ENCODE data around the gene AGRP.
A peak's percentile ranks its signal among the peaks of the same experiment; 100 is the strongest.
"Not testable (repeated sequence)": the region's sequence is repeated elsewhere in the genome, so short reads cannot be mapped to it uniquely, and the experiment has no call there.

Gene AGRP

DNA sequence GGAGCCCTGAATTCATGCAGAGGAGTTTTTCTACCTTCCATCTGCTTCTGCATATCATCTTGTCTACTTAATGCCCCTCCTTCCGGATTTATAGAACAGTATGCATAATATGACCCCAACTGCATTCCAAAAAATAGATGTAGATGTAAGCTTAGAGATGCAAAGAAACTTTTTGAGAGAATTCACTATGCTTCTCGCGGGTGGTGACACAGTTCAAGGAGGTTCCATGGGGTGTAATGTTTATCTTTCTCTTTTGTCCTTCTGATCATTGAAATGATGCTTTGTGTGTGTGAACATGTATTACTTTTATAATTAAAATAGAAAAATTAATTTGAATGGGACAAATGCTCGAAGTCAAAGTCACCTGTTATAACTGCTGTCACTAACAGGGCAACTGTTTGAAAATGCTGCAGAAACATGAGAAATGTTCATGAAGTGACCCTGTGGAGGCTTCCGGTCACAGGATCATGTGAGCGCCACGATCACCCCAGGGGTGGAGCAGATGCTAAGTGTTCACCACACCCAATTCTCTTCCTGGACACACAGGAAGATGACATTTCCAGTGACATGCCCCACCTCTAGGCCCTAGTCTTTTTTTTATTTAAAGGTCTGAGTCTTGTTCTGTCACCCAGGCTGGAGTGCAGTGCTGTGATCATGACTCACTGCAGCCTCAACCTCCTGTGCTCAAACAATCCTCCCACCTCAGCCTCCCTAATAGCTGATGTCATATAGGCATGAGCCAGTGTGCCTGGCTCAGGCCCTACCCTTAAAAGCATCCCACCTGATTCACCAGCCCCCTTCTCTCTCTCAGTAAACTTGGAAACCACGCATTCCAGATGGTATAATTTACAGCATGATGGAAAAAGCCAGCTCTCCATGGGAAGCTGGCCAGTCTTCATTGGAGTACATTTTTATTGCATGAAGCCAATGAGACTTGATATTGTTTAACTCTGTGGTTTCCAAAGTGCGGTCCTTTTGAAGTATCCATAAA is 21.0 kb upstream of the AGRP start:
- DNase-seq (ENCODE audit: low read depth) = peak; percentile 91

GRCh38 chr16:67499106-67499505 is 15.8 kb upstream of the AGRP start:
- DNase-seq (ENCODE audit: low read depth) = no peak

DNA sequence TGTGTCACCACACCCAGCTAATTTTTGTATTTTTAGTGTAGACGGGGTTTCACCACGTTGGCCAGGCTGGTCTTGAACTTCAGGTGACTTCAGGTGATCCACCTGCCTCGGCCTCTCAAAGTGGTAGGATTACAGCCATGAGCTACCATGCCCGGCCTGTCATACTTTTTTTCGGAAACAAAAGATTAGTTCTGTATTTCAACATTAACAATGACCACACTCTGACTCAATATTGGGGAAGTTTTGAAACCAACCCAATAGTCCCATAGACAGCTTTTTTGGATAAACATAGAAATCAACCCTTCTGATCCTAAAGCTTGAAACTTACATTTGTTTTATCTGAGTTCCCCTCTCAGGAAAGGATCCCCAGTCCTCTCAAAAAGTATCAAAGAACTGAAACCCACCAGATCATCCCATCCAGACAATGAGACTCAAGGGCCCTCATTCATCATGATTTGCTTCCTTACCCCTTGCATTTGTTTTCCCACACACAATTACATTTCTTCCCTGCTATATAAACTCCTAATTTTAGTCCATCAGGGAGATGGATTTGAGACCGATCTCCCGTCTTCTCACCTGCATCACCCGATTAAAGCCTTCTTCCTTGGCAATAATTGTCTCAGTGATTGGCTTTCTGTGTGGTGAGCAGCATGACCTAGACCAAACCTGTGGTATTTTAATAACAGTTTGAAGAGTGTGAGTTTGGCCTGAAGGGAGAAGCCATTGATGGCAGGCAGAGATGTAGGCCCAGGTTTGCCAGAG is 7.2 kb upstream of the AGRP start:
- no peak for DNase-seq (ENCODE audit: low read depth)

GRCh38 chr16:67489401-67490083 is 6.2 kb upstream of the AGRP start:
- DNase-seq (ENCODE audit: low read depth) = no peak

GRCh38 chr16:67487561-67487960 is 4.2 kb upstream of the AGRP start:
- DNase-seq (ENCODE audit: low read depth) = not testable (repeated sequence)

- no peak for DNase-seq (ENCODE audit: low read depth)
Measured at GRCh38 chr16:67486805-67487204, 3.5 kb upstream of the AGRP start.

DNA sequence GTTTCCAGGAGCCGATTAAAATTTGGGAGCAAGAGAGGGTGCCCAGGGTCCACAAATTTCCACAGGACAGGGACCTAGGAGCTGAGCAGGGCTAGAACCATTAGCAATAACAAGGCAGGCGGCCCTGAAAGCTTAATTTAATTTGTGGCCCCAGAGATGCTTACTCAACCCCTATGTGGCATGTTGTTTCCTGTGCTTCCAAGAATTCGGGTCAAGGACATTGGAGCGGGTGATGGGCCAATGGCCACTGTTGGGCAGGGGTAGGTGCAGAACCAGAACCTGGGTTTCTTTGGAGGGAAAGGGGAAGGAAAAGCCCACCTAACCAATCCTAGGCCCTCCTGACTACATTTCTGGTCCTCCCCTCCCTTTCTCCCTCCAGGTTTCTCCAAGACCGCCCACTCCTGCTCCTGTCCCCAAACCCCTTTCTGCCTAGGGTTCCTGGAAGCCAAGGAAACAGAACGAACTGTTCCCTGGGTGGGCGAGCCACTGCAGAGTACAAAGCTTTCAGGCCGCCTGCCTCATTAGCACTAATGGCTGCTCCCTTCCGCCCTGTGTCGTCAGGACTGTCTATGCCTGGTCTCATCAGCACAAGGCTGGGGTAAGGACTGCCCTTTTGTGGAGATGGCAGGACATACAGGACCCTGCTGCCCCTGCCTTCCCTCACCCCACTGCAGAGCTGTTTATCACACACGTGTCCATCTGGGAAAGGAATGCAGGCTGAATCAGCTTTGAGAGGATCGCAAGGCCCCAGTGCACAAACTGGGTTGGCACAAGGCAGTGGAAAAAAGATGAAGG is 581 bp upstream of the AGRP start:
- no peak for DNase-seq (ENCODE audit: low read depth)

GRCh38 chr16:67482233-67482924 is 968 bp downstream of the AGRP start:
- no peak for DNase-seq (ENCODE audit: low read depth)

DNA sequence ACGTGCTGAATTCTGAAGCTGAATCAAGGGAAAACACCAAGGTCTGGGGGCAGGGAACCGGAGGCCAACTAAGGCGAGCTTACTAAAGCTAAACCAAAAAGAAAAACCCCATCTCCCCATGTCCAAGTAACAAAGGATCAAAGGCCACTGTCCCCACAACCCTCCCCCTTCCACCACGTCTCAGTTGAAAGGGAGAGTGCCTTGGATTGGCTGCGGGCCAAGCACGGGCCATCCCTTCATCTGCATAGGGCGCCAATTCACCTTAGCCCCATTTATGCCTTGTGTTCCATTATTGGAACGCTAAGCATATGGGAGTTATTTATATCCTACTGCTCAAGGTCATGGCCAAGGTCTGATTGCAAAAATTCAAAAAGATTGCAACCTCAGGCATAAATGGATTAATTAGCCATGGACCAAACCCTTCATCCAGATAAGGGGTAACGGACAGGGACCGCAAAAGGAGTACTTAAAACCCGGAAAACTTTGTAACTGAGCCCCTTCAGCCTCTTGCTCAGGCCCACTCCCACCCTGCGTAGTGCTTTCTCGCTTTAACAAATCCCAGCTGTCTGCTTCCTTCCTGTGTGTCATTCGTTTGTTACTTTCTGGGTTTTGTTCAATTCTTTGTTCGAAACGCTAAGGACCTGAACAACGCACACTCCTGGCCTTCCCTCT is 1.6 kb downstream of the AGRP start:
- peak; percentile 43 for DNase-seq (ENCODE audit: low read depth)

DNA sequence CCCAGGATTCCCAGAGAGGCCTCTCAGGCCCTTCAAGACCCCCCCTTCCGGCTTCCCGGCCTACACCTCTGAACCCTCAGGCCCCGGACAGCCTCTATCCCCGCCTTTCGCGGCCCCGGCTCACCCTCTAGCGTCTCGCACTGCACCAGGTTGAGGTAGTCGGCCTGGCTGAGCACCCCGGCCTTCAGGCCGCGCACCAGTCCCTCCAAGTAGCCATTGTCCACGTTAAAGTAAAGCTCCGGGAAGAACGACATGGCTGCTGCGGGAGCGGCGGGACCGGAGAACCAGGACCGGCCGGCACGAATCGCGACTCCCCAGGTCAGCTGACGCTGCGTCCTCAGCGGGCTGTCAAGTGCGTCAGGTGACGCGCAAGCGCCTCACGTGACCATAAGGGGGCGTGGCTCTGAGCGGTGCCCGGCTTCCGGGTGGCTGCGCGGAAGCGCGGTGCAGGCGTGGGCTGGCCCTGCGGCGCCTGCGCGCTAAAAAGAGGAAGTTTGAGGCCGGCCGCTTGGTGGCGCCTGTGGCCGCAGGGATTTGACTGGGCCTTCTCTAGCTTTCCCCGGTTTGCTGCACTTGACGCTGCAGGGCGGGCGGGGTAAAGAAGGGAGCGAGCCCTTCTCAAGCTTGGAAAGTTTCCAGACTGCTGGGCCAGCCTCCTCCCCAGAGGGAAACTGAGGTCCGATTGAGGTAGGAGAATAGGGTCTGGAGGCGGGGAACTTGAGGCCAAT is 2.4 kb downstream of the AGRP start, which contains the start of gene ATP6V0D1:
ATP6V0D1 (minus strand) TSS at position 325 of the 728 bp plus-strand sequence; CDS start at position 254, 71 bp downstream.
- DNase-seq (ENCODE audit: low read depth) = peak; percentile 96

DNA sequence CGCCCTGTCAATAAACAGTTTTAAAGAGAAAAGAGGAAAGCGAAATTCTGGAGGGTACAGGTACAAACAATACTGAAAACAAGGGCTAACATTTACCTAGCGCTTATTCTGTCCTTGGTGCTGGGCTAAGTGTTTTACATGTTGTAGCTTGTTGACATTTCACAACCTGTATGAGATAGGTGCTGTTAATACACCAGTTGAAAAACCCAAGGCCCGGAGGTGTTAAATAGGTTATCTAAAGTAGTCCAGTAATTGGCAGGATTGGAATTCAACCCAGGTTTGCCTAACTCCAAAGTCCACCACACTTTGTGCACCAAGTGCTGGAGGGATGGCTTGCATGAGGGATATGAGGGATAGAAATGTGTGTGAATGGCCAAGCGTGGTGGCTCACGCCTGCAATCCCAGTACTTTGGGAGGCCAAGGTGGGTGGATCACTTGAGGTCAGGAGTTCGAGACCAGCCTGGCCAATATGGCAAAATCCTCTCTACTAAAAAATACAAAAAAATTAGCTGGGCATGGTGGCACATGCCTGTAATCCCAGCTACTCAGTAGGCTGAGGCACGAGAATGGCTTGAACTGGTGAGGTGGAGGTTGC is 5.3 kb downstream of the AGRP start:
- no peak for DNase-seq (ENCODE audit: low read depth)

GRCh38 chr16:67474551-67475455 is 8.5 kb downstream of the AGRP start:
- no peak for DNase-seq (ENCODE audit: low read depth)

DNA sequence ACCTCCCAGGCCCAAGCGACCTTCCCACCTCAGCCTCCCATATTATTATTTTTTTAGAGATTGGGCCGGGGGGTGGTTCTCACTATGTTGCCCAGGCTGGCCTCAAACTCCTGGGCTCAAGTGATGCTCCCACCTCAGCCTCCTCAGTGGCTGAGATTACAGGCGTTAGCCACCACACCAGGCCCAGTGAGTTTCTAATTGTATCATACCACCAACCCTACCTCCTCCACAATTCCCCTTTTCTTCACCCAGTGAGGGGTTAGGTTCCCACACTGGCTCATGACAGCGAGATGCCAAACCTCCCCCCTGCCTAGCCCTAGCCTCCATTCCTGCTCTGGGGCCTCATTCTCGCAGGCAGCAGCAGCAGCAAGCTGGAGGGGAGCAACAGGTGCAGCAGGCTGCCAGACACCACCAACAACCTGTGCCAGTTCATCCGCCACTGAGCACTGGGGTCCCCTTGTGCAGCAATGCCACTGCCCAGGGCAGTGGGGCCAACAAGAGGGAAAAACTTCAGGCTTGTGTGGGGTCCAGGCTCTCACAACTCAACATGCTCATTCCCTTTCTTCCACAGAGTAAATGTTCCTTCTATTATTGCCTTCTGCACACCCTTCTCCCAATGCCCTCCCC is 11.5 kb downstream of the AGRP start:
- DNase-seq (ENCODE audit: low read depth) = no peak

DNA sequence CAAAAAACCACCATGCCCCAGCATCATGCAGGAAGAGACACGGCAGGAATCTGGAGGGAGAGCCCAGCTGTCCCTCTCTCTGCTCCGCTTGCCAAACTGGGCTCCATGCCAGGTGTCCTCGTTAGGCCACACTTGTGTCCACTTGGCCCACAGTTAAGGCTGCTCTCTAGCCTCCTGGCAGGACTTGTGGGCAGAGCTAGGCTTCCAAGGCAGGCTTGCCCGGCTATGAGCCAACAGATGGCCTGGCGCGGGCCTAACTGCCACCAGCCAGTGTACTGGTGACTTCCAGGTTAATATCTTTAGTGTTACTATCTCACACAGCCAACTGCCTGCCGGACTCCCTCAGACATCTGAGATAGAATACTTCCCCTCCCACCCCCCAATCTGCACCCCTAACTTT is 13.0 kb downstream of the AGRP start:
- DNase-seq (ENCODE audit: low read depth) = no peak

- DNase-seq (ENCODE audit: low read depth) = no peak
Measured at GRCh38 chr16:67468731-67469130, 14.6 kb downstream of the AGRP start.

GRCh38 chr16:67466581-67466980 is 16.8 kb downstream of the AGRP start:
- no peak for DNase-seq (ENCODE audit: low read depth)

GRCh38 chr16:67464565-67464964 is 18.8 kb downstream of the AGRP start:
- DNase-seq (ENCODE audit: low read depth) = no peak

DNA sequence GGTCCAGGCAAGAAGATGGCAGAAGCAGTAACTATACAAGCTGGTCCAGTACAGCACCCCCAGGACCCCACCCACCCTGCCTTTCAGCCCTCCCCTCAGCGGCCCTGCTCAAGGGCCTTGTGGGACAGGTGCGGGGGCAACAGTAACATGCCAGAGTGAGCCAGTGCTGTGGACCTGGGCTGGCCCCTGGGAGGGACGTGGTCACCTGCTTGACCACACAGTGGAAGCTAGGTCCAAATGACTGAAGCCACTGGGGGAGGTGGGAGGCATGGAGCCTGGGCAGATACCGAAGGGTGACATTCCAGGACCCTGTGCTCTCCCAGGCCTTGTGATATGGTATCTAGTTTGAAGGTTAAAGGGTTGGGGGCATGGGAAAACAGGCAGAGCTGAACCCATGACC is 19.7 kb downstream of the AGRP start:
- DNase-seq (ENCODE audit: low read depth) = no peak
